Breast epithelium (tissue), 4 donors: Measurements from ENCODE around the gene AHNAK2. TPM values are rescaled to one million over a fixed set of nuclear protein-coding genes. Genes with fewer than 3 reads are reported as not detected.

Experiments used
- DNase-seq, 2 donors: peaks; one replicate each; pipeline ENCODE4 v3.0.0-alpha.2; 2019; ENCODE audit warnings: low spot score in 2 of 2
- H3K27ac ChIP-seq, 2 donors: fragments of 200-600 bp; sonication (generic) in 1 of 2; one replicate each; pipeline ENCODE4 v1.5.1; 2016 to 2019; ENCODE audit warnings: mild to moderate bottlenecking in 1 of 2
- H3K27me3 ChIP-seq, 2 donors: fragments of 200-600 bp; sonication (generic) in 1 of 2; one replicate each; pipeline versions ENCODE4 v1.5.1 to v1.6.0; 2017 to 2019; ENCODE audit warnings: control low read depth in 1 of 2, mild to moderate bottlenecking in 1 of 2
- H3K36me3 ChIP-seq: fragments of 200-600 bp; one replicate; pipeline ENCODE4 v1.5.1; 2019
- H3K4me1 ChIP-seq, 2 donors: fragments of 200-600 bp; sonication (generic); one replicate each; pipeline ENCODE4 v1.5.1; 2016 to 2019; ENCODE audit warnings: control low read depth in 1 of 2
- H3K4me3 ChIP-seq, 3 donors: fragments of 200-600 bp; sonication (generic); 1 replicate in 2 of 3; 2 replicates in 1 of 3; pipeline ENCODE4 v1.5.1; 2016 to 2019; ENCODE audit warnings: mild to moderate bottlenecking in 3 of 3, moderate library complexity in 2 of 3
- H3K9me3 ChIP-seq, 2 donors: fragments of 200-600 bp; sonication (generic) in 1 of 2; one replicate each; pipeline ENCODE4 v1.5.1; 2016 to 2019; ENCODE audit warnings: control low read depth in 1 of 2
- CTCF ChIP-seq, 3 donors: fragments of 450-650 bp; IDR thresholded peaks; one replicate each; pipeline ENCODE4 v1.5.1; 2016 to 2017; ENCODE audit warnings: antibody characterized with exemption in 3 of 3, mild to moderate bottlenecking in 3 of 3, moderate library complexity in 3 of 3
- POLR2A ChIP-seq: fragments of 450-650 bp; IDR thresholded peaks from one replicate; pipeline ENCODE4 v1.6.1; 2016; ENCODE audit warnings: antibody characterized with exemption, mild to moderate bottlenecking, moderate library complexity
- POLR2AphosphoS5 ChIP-seq, 3 donors: sonication (generic); formaldehyde crosslinking; IDR thresholded peaks; one replicate each; pipeline ENCODE4 v1.6.1; 2017; ENCODE audit warnings: antibody characterized with exemption in 3 of 3
- intact Hi-C: fragments of 100-400 bp; cut with DNase I; formaldehyde crosslinking; loops from one replicate; pipeline ENCODE4 v1.15.1; 2023; ENCODE audit warnings: low total_unique reads
- total RNA-seq, 3 donors: library from RNA; depleted of rRNA; stranded (reverse); fragments of >200 nt; gene quantifications; one replicate each; pipeline ENCODE4 v1.1.0, GENCODE V29; 2016

The AHNAK2 gene
- total RNA-seq, 3 donors from 2014 or later: 15.1 to 46.7 (median 19.3) TPM

GRCh38 chr14:105023791-105024480 is 45.8 kb upstream of the AHNAK2 start:
- no peaks in the 10 kb centered on the region for H3K36me3 ChIP-seq
- no peak for TF ChIP-seq POLR2A
- no peak for TF ChIP-seq CTCF (IDR thresholded peaks at IDR 0.05)
- H3K4me3 ChIP-seq: no peak overlapping the region
- H3K27me3 ChIP-seq: no peaks in the 10 kb centered on the region
- intact Hi-C loops: no loop called here
- peak overlapping the region; percentile 6 to 42 for H3K27ac ChIP-seq
- H3K9me3 ChIP-seq: no peaks in the 10 kb centered on the region
- peaks cover 5 to 9% of the 10 kb centered on the region in 2 donors for H3K4me1 ChIP-seq
- no peak for DNase-seq

- Histone ChIP-seq H3K27me3 (no peaks in the 10 kb centered on the region), H3K9me3 (no peaks in the 10 kb centered on the region), H3K4me1 (peaks cover 5 to 9% of the 10 kb centered on the region in 2 donors), H3K36me3 (no peaks in the 10 kb centered on the region), H3K27ac (no peak overlapping the region), H3K4me3 (no peak overlapping the region)
- no peak for TF ChIP-seq POLR2AphosphoS5 (IDR thresholded peaks at IDR 0.05)
- TF ChIP-seq POLR2A: no peak
- no peak for TF ChIP-seq CTCF (IDR thresholded peaks at IDR 0.05)
- intact Hi-C loops: no loop called here
- no peak for DNase-seq
Measured at GRCh38 chr14:105023144-105023543, 45.0 kb upstream of the AHNAK2 start.

GRCh38 chr14:105022276-105022670 is 44.1 kb upstream of the AHNAK2 start:
- H3K36me3 ChIP-seq: no peaks in the 10 kb centered on the region
- intact Hi-C loops: no loop called here
- no peak for DNase-seq
- H3K27ac ChIP-seq: no peak overlapping the region
- H3K27me3 ChIP-seq: no peaks in the 10 kb centered on the region
- no peaks in the 10 kb centered on the region for H3K9me3 ChIP-seq
- TF ChIP-seq CTCF (IDR thresholded peaks at IDR 0.05): no peak
- TF ChIP-seq POLR2AphosphoS5 (IDR thresholded peaks at IDR 0.05): no peak
- TF ChIP-seq POLR2A: no peak
- H3K4me3 ChIP-seq: peak overlapping the region in 1 of 3 donors; percentile 97
- H3K4me1 ChIP-seq: peaks cover 5 to 9% of the 10 kb centered on the region in 2 donors

GRCh38 chr14:105021656-105022275 is 43.6 kb upstream of the AHNAK2 start:
- intact Hi-C loops: no loop called here
- H3K27ac ChIP-seq: peak overlapping the region; percentile 80 to 90
- TF ChIP-seq CTCF (IDR thresholded peaks at IDR 0.05) (no peak), POLR2AphosphoS5 (IDR thresholded peaks at IDR 0.05) (peak in 1 of 3 donors; percentile 10), POLR2A (no peak)
- DNase-seq: peak in 1 of 2 donors; percentile 30
- H3K27me3 ChIP-seq: no peaks in the 10 kb centered on the region
- H3K4me3 ChIP-seq: peak overlapping the region; percentile 43 to 99 (median 97)
- H3K9me3 ChIP-seq: no peaks in the 10 kb centered on the region
- no peaks in the 10 kb centered on the region for H3K36me3 ChIP-seq
- H3K4me1 ChIP-seq: peaks cover 5 to 9% of the 10 kb centered on the region in 2 donors
